ENCODE measurements around the gene RAB17.
"Not testable (repeated sequence)": the region's sequence is repeated elsewhere in the genome, so short reads cannot be mapped to it uniquely, and the experiment has no call there.

RAB17 gene

GRCh38 chr2:237614151-237614720 is 23.7 kb upstream of the RAB17 start:
- Histone ChIP-seq H3K9me3 (ENCODE audit: insufficient read depth, low read length, severe bottlenecking) (no peaks in the 10 kb centered on the region), H3K4me1 (ENCODE audit: insufficient read depth, low read length) (no peaks in the 10 kb centered on the region), H3K27ac (ENCODE audit: low read length) (no peak overlapping the region), H2AFZ (ENCODE audit: low read depth, low read length) (no peak overlapping the region), H3K27me3 (ENCODE audit: insufficient read depth, low read length, poor library complexity) (peaks cover 23% of the 10 kb centered on the region), H4K20me1 (ENCODE audit: insufficient read depth, low read length) (no peaks in the 10 kb centered on the region; the same call in 1 of the 2 replicates), H3K4me3 (ENCODE audit: low read depth in 1 of 2, low read length in 2 of 2) (no peak overlapping the region), H3K4me2 (ENCODE audit: insufficient read depth, low read length) (no peak overlapping the region), H3K36me3 (ENCODE audit: insufficient read depth, low read length) (no peaks in the 10 kb centered on the region), H3K9ac (ENCODE audit: low read depth, low read length) (no peak overlapping the region), H3K79me2 (ENCODE audit: insufficient read depth, low read length) (no peaks in the 10 kb centered on the region)
- DNase-seq (no peak), ATAC-seq (ENCODE audit: insufficient read depth, low read depth) (no peak)
- TF ChIP-seq, protein P1, sequence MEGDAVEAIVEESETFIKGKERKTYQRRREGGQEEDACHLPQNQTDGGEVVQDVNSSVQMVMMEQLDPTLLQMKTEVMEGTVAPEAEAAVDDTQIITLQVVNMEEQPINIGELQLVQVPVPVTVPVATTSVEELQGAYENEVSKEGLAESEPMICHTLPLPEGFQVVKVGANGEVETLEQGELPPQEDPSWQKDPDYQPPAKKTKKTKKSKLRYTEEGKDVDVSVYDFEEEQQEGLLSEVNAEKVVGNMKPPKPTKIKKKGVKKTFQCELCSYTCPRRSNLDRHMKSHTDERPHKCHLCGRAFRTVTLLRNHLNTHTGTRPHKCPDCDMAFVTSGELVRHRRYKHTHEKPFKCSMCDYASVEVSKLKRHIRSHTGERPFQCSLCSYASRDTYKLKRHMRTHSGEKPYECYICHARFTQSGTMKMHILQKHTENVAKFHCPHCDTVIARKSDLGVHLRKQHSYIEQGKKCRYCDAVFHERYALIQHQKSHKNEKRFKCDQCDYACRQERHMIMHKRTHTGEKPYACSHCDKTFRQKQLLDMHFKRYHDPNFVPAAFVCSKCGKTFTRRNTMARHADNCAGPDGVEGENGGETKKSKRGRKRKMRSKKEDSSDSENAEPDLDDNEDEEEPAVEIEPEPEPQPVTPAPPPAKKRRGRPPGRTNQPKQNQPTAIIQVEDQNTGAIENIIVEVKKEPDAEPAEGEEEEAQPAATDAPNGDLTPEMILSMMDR (IDR thresholded peaks at IDR 0.05; ENCODE audit: borderline replicate concordance, extremely low read depth, low read length, poor library complexity, severe bottlenecking): peak; percentile 36
- TF ChIP-seq EZH2 (IDR thresholded peaks at IDR 0.05; ENCODE audit: borderline replicate concordance, low read depth, low read length, severe bottlenecking): no peak

GRCh38 chr2:237613679-237614078 is 23.1 kb upstream of the RAB17 start:
- H2AFZ ChIP-seq (ENCODE audit: low read depth, low read length): no peak overlapping the region
- H4K20me1 ChIP-seq (ENCODE audit: insufficient read depth, low read length): no peaks in the 10 kb centered on the region; the same call in 1 of the 2 replicates
- H3K27ac ChIP-seq (ENCODE audit: low read length): no peak overlapping the region
- H3K4me1 ChIP-seq (ENCODE audit: insufficient read depth, low read length): no peaks in the 10 kb centered on the region
- H3K79me2 ChIP-seq (ENCODE audit: insufficient read depth, low read length): no peaks in the 10 kb centered on the region
- ATAC-seq (ENCODE audit: insufficient read depth, low read depth): no peak
- no peak for DNase-seq
- no peak overlapping the region for H3K9ac ChIP-seq (ENCODE audit: low read depth, low read length)
- H3K4me3 ChIP-seq (ENCODE audit: low read depth in 1 of 2, low read length in 2 of 2): no peak overlapping the region
- peaks cover 22% of the 10 kb centered on the region for H3K27me3 ChIP-seq (ENCODE audit: insufficient read depth, low read length, poor library complexity)
- no peak overlapping the region for H3K4me2 ChIP-seq (ENCODE audit: insufficient read depth, low read length)
- H3K36me3 ChIP-seq (ENCODE audit: insufficient read depth, low read length): no peaks in the 10 kb centered on the region
- TF ChIP-seq, protein P1 (IDR thresholded peaks at IDR 0.05; ENCODE audit: borderline replicate concordance, extremely low read depth, low read length, poor library complexity, severe bottlenecking): no peak
- no peak for TF ChIP-seq EZH2 (IDR thresholded peaks at IDR 0.05; ENCODE audit: borderline replicate concordance, low read depth, low read length, severe bottlenecking)
- H3K9me3 ChIP-seq (ENCODE audit: insufficient read depth, low read length, severe bottlenecking): no peaks in the 10 kb centered on the region

DNA sequence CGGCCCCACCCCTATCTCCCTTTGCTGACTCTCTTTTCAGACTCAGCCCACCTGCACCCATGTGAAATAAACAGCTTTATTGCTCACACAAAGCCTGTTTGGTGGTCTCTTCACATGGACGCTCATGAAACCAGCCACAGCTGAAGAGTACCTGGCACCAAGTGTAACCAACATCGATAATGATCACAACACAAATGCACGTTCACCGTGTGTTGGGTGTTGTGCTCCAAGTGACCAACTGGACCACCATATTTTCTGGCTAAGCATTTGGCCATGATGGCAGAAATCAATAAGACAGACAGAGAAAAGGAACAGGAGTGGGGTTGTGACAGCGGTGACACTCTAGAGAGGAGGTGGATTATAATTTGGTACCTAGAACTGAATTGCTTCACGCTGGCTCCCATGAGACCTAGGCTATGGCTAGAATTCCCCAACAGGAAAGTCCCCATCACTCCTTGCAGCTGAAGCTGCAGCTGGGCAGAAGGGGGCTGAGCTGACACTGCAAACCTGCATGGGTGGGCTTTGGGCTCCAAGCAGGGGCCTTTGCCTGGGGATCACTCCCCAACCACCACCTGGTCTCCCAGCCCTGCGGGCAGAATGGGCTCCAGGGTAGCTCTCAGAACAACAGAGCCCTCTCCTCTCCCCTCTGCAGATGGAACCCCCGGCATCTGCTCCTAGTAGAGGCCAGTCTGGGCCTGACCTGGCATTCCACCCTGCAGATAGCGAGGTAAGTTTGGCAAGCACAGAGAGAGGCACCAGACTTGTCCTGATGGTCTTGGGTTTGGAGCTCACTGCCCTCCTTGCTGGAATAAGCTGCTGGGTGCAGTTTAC is 22.2 kb upstream of the RAB17 start:
- Histone ChIP-seq H3K9me3 (ENCODE audit: insufficient read depth, low read length, severe bottlenecking) (no peaks in the 10 kb centered on the region), H2AFZ (ENCODE audit: low read depth, low read length) (no peak overlapping the region), H3K4me2 (ENCODE audit: insufficient read depth, low read length) (no peak overlapping the region), H3K4me3 (ENCODE audit: low read depth in 1 of 2, low read length in 2 of 2) (no peak overlapping the region), H3K36me3 (ENCODE audit: insufficient read depth, low read length) (no peaks in the 10 kb centered on the region), H3K9ac (ENCODE audit: low read depth, low read length) (no peak overlapping the region), H3K27me3 (ENCODE audit: insufficient read depth, low read length, poor library complexity) (peaks cover 18% of the 10 kb centered on the region), H3K79me2 (ENCODE audit: insufficient read depth, low read length) (no peaks in the 10 kb centered on the region), H3K4me1 (ENCODE audit: insufficient read depth, low read length) (no peaks in the 10 kb centered on the region), H3K27ac (ENCODE audit: low read length) (no peak overlapping the region), H4K20me1 (ENCODE audit: insufficient read depth, low read length) (no peaks in the 10 kb centered on the region; the same call in 1 of the 2 replicates)
- TF ChIP-seq, protein P1 (IDR thresholded peaks at IDR 0.05; ENCODE audit: borderline replicate concordance, extremely low read depth, low read length, poor library complexity, severe bottlenecking): no peak
- no peak for TF ChIP-seq EZH2 (IDR thresholded peaks at IDR 0.05; ENCODE audit: borderline replicate concordance, low read depth, low read length, severe bottlenecking)
- ATAC-seq (ENCODE audit: insufficient read depth, low read depth): no peak
- no peak for DNase-seq

DNA sequence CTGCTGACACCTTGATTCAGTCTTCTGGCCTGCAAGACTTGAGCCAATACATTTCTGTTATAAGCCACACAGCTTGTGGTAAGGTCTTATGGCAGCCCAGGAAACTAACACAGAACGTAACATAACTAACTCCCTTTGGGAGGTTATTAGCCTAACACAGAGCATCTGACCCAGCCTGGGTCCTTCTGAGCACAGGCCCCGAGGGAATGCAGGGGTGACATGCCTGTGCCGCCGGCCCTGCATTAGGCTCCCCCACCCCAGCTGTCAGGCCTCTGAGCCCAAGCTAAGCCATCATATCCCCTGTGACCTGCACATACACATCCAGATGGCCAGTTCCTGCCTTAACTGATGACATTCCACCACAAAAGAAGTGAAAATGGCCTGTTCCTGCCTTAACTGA is 16.0 kb upstream of the RAB17 start:
- not testable (repeated sequence) for H3K4me1 ChIP-seq (ENCODE audit: insufficient read depth, low read length); H3K79me2 ChIP-seq (ENCODE audit: insufficient read depth, low read length); DNase-seq; ATAC-seq (ENCODE audit: insufficient read depth, low read depth); H2AFZ ChIP-seq (ENCODE audit: low read depth, low read length); H3K36me3 ChIP-seq (ENCODE audit: insufficient read depth, low read length); H3K4me3 ChIP-seq (ENCODE audit: low read depth in 1 of 2, low read length in 2 of 2); H3K9me3 ChIP-seq (ENCODE audit: insufficient read depth, low read length, severe bottlenecking); H4K20me1 ChIP-seq (ENCODE audit: insufficient read depth, low read length); H3K27ac ChIP-seq (ENCODE audit: low read length); H3K27me3 ChIP-seq (ENCODE audit: insufficient read depth, low read length, poor library complexity); H3K4me2 ChIP-seq (ENCODE audit: insufficient read depth, low read length); H3K9ac ChIP-seq (ENCODE audit: low read depth, low read length)

Measured in DND-41 (cell line).